Measurements from ENCODE around the gene MESP2.

Gene MESP2

GRCh38 chr15:89822951-89823711, 47.0 kb downstream of the MESP2 start:
- Histone ChIP-seq H4K20me1 (ENCODE audit: insufficient read depth, low read length) (no peaks in the 10 kb centered on the region), H3K27ac (ENCODE audit: low read length) (no peak overlapping the region), H3K79me2 (ENCODE audit: low read length) (no peaks in the 10 kb centered on the region), H3K4me3 (ENCODE audit: low read length) (no peak overlapping the region), H3F3A (ENCODE audit: insufficient read depth, low read length) (no peaks in the 10 kb centered on the region), H2AFZ (ENCODE audit: low read length) (no peak overlapping the region), H3K4me1 (ENCODE audit: low read length) (no peaks in the 10 kb centered on the region), H3K4me2 (ENCODE audit: low read depth, low read length) (no peak overlapping the region), H3K9ac (ENCODE audit: low read length) (no peak overlapping the region), H3K9me2 (replicated peaks; ENCODE audit: insufficient read depth, low read length) (no peaks in the 10 kb centered on the region), H3K36me3 (replicated peaks; ENCODE audit: insufficient read depth, low read length) (no peaks in the 10 kb centered on the region), H3K27me3 (replicated peaks; ENCODE audit: insufficient read depth, low read length) (no peaks in the 10 kb centered on the region), H3K9me3 (replicated peaks; ENCODE audit: insufficient read depth, low read length) (no peaks in the 10 kb centered on the region)
- no peak for DNase-seq
- TF ChIP-seq CTCF (IDR thresholded peaks at IDR 0.05; ENCODE audit: low read length) (no peak), EZH2phosphoT487 (IDR thresholded peaks at IDR 0.05; ENCODE audit: low read length) (no peak), EZH2 (optimal IDR thresholded peaks at IDR 0.05; ENCODE audit: low read depth, low read length) (no peak)

- no peak overlapping the region for H3K4me2 ChIP-seq (ENCODE audit: low read depth, low read length)
- H4K20me1 ChIP-seq (ENCODE audit: insufficient read depth, low read length) = no peaks in the 10 kb centered on the region
- H3K4me3 ChIP-seq (ENCODE audit: low read length) = no peak overlapping the region
- H2AFZ ChIP-seq (ENCODE audit: low read length) = no peak overlapping the region
- TF ChIP-seq CTCF (IDR thresholded peaks at IDR 0.05; ENCODE audit: low read length) = no peak
- TF ChIP-seq EZH2 (optimal IDR thresholded peaks at IDR 0.05; ENCODE audit: low read depth, low read length) = no peak
- no peak for TF ChIP-seq EZH2phosphoT487 (IDR thresholded peaks at IDR 0.05; ENCODE audit: low read length)
- no peak overlapping the region for H3K9ac ChIP-seq (ENCODE audit: low read length)
- no peaks in the 10 kb centered on the region for H3K36me3 ChIP-seq (replicated peaks; ENCODE audit: insufficient read depth, low read length)
- H3K9me2 ChIP-seq (replicated peaks; ENCODE audit: insufficient read depth, low read length) = no peaks in the 10 kb centered on the region
- DNase-seq = no peak
- H3K4me1 ChIP-seq (ENCODE audit: low read length) = no peaks in the 10 kb centered on the region
- no peak overlapping the region for H3K27ac ChIP-seq (ENCODE audit: low read length)
- no peaks in the 10 kb centered on the region for H3F3A ChIP-seq (ENCODE audit: insufficient read depth, low read length)
- H3K9me3 ChIP-seq (replicated peaks; ENCODE audit: insufficient read depth, low read length) = no peaks in the 10 kb centered on the region
- no peaks in the 10 kb centered on the region for H3K27me3 ChIP-seq (replicated peaks; ENCODE audit: insufficient read depth, low read length)
- no peaks in the 10 kb centered on the region for H3K79me2 ChIP-seq (ENCODE audit: low read length)
These were observed 47.9 kb downstream of the MESP2 start for GRCh38 chr15:89823836-89824606.

- no peaks in the 10 kb centered on the region for H3F3A ChIP-seq (ENCODE audit: insufficient read depth, low read length)
- no peak for TF ChIP-seq EZH2phosphoT487 (IDR thresholded peaks at IDR 0.05; ENCODE audit: low read length)
- no peak for TF ChIP-seq EZH2 (optimal IDR thresholded peaks at IDR 0.05; ENCODE audit: low read depth, low read length)
- no peak for TF ChIP-seq CTCF (IDR thresholded peaks at IDR 0.05; ENCODE audit: low read length)
These were observed 48.4 kb downstream of the MESP2 start for GRCh38 chr15:89824607-89824867.

More at GRCh38 chr15:89824607-89824867, 48.4 kb downstream of the MESP2 start:
- H2AFZ ChIP-seq (ENCODE audit: low read length) = no peak overlapping the region
- H3K4me2 ChIP-seq (ENCODE audit: low read depth, low read length) = no peak overlapping the region
- H3K36me3 ChIP-seq (replicated peaks; ENCODE audit: insufficient read depth, low read length) = no peaks in the 10 kb centered on the region
- H3K27ac ChIP-seq (ENCODE audit: low read length) = no peak overlapping the region
- no peak overlapping the region for H3K4me3 ChIP-seq (ENCODE audit: low read length)
- no peaks in the 10 kb centered on the region for H3K27me3 ChIP-seq (replicated peaks; ENCODE audit: insufficient read depth, low read length)
- no peak for DNase-seq
- H3K9me3 ChIP-seq (replicated peaks; ENCODE audit: insufficient read depth, low read length) = no peaks in the 10 kb centered on the region
- H3K79me2 ChIP-seq (ENCODE audit: low read length) = no peaks in the 10 kb centered on the region
- H3K9me2 ChIP-seq (replicated peaks; ENCODE audit: insufficient read depth, low read length) = no peaks in the 10 kb centered on the region
- H3K4me1 ChIP-seq (ENCODE audit: low read length) = no peaks in the 10 kb centered on the region
- H4K20me1 ChIP-seq (ENCODE audit: insufficient read depth, low read length) = no peaks in the 10 kb centered on the region
- H3K9ac ChIP-seq (ENCODE audit: low read length) = no peak overlapping the region
